ENCODE data around the gene JDP2.

JDP2 gene

DNA sequence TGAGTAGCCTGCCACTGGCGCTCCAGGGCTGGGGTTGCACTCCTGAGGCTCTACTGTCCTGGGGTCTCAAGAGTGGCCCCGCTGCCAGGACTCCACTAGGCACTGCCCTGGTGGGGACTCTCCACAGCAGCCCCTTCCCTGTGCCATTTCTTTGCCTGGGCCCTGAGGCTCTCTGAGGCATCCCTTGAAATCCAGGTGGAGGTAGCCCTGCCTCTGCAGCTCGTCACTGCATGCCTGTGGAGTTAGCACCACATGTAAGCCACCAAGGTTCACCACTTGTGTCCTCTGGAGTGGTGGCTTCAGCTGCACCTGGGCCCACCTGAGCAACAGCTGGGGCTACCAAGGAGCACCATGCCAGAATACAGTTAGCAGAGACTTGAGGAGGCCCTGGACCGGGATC is 54.5 kb downstream of the JDP2 start:
- ChIA-PET POLR2A (no interaction called here), CTCF (no interaction called here)
- no peak for DNase-seq (ENCODE audit: extremely low spot score)
- TF ChIP-seq FOXM1 (IDR thresholded peaks at IDR 0.05; ENCODE audit: borderline replicate concordance) (no peak), ELF4 (IDR thresholded peaks at IDR 0.05) (no peak), SP1 (IDR thresholded peaks at IDR 0.05) (no peak), ARNT (IDR thresholded peaks at IDR 0.05) (no peak), NFRKB (IDR thresholded peaks at IDR 0.05) (no peak), L3MBTL2 (conservative IDR thresholded peaks at IDR 0.05) (no peak), SUZ12 (IDR thresholded peaks at IDR 0.05) (no peak), CTBP1 (IDR thresholded peaks at IDR 0.05; ENCODE audit: borderline replicate concordance) (no peak), BHLHE40 (IDR thresholded peaks at IDR 0.05; ENCODE audit: borderline replicate concordance) (no peak), FOXA1 (IDR thresholded peaks at IDR 0.05) (no peak)
- TF ChIP-seq, protein P1, sequence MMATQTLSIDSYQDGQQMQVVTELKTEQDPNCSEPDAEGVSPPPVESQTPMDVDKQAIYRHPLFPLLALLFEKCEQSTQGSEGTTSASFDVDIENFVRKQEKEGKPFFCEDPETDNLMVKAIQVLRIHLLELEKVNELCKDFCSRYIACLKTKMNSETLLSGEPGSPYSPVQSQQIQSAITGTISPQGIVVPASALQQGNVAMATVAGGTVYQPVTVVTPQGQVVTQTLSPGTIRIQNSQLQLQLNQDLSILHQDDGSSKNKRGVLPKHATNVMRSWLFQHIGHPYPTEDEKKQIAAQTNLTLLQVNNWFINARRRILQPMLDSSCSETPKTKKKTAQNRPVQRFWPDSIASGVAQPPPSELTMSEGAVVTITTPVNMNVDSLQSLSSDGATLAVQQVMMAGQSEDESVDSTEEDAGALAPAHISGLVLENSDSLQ (IDR thresholded peaks at IDR 0.05): no peak

DNA sequence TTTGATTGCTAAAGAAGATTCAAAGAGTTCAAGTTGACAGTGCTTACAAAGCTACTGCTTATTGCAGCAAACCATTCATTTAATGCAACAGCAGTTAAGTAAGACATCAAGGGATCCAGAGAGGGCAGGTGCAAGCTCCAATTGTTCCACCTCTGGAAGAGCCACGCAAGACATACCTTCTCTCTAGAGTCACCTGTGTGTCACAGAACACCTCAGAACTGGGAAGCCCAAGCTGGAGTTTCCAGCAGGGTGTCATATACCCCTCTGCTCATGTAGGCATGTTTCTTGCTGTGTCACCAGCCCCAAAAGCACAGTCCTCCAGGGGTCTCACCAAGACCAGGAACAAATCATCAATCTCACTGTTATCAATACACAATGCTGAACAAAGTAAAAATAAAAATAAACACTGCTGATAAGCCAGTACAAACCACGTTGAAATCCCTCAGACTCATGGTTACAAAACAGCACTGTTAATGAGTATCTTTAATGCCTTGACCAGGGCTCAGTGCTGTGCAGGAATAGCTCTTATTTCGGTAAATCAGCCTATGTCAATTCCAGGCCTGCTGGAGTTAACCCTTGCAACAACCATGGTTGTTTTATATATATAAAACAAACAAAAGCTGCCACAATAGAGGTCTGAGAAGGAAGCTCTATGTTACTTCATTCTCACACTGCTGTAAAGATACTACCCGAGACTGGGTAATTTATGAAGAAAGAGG is 57.0 kb downstream of the JDP2 start:
- POLR2A ChIA-PET: no interaction called here

DNA sequence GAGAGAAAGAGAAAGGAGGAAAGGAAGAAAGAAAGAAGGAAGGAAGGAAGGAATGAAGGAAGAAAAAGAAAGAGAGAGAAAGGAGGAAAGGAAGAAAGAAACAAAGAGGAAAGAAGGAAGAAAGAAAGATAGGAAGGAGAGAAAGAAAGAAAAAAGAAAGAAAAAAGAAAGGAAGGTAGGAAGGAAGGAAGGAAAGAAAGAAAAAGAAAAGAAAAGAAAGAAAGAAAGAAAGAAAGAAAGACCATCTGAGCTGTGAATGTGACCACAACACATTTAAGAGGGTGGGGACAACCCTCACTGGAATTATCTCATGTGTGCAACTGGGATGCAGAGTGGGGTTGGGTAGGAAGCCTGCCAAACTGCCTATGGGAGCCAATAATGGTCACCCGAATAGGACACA is 58.5 kb downstream of the JDP2 start:
- ChIA-PET CTCF (interaction anchor here (7.2 kb wide), 1 partner anchor 179 kb away, joined by 48 read pairs; no protein-coding TSS in a partner anchor), POLR2A (no interaction called here)
- TF ChIP-seq FOXK2 (IDR thresholded peaks at IDR 0.05) (no peak), BHLHE40 (IDR thresholded peaks at IDR 0.05; ENCODE audit: borderline replicate concordance) (no peak)
- no peak for DNase-seq (ENCODE audit: extremely low spot score)

More for the DNA sequence above, 57.0 kb downstream of the JDP2 start:
- no peak for DNase-seq (ENCODE audit: extremely low spot score)
- TF ChIP-seq SUZ12 (IDR thresholded peaks at IDR 0.05): no peak
- TF ChIP-seq NFRKB (IDR thresholded peaks at IDR 0.05): no peak
- no peak for TF ChIP-seq ZNF384 (IDR thresholded peaks at IDR 0.05)
- CTCF ChIA-PET: no interaction called here

DNA sequence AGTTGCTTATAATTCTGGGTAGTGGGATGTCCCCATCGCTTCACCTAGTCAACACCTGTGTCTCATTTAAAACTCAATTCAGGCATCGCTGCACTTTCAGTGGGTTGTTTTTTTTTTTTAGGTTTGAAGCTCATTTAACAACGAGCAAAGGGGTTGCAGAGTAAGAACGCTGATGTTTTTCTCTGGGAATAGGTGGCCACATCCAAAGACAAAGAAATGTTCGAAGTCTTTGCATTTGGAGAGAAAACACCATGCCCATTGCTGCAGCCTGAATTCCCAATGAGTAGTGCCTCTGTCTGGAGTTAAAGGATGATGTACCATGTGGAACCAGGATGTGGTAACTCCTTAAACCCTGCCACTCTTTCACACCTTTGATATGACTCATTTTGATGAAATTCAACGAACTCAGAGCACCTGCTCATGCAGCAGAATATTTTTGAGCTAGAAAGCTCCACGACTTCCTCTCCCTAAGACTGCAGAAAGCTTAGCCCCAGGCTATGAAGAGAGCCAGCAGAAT is 59.4 kb downstream of the JDP2 start:
- no peak for DNase-seq (ENCODE audit: extremely low spot score)
- TF ChIP-seq ELF4 (IDR thresholded peaks at IDR 0.05) (no peak), ZNF384 (IDR thresholded peaks at IDR 0.05) (no peak), L3MBTL2 (conservative IDR thresholded peaks at IDR 0.05) (no peak), FOXA1 (IDR thresholded peaks at IDR 0.05) (no peak)
- ChIA-PET POLR2A (no interaction called here), CTCF (interaction anchor here (1.5 to 7.2 kb wide), 2 partner anchors 20 to 180 kb away, joined by 3 to 48 read pairs; no protein-coding TSS in a partner anchor)

DNA sequence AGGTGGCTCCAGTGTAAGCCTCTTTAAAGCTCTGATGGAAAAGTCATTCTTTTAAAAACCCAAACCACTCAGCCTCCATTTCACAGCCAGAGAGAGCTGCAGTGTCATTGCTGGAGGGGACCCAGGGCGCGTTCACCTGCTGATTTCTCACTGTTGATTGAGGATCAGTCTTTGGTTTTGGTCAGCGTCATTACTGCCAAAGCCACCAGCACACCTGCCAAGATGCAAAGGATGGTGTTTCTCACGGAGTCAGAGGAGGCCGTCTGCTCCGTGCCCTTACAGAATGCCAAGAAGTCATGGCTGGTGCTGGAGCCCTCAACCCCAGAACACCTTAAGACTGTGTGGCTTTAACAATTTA is 61.6 kb downstream of the JDP2 start:
- POLR2A ChIA-PET: no interaction called here
- CTCF ChIA-PET: interaction anchor here (0.5 to 7.2 kb wide), 10 partner anchors 24 to 628 kb away, joined by 3 to 48 read pairs (median 4); no protein-coding TSS in a partner anchor
- no peak for DNase-seq (ENCODE audit: extremely low spot score)
- TF ChIP-seq SP1 (IDR thresholded peaks at IDR 0.05) (no peak), FOXA1 (IDR thresholded peaks at IDR 0.05) (no peak), TARDBP (IDR thresholded peaks at IDR 0.05) (no peak), ARNT (IDR thresholded peaks at IDR 0.05) (no peak), CTBP1 (IDR thresholded peaks at IDR 0.05; ENCODE audit: borderline replicate concordance) (no peak), BHLHE40 (IDR thresholded peaks at IDR 0.05; ENCODE audit: borderline replicate concordance) (no peak)
- TF ChIP-seq, protein P1 (IDR thresholded peaks at IDR 0.05): no peak

DNA sequence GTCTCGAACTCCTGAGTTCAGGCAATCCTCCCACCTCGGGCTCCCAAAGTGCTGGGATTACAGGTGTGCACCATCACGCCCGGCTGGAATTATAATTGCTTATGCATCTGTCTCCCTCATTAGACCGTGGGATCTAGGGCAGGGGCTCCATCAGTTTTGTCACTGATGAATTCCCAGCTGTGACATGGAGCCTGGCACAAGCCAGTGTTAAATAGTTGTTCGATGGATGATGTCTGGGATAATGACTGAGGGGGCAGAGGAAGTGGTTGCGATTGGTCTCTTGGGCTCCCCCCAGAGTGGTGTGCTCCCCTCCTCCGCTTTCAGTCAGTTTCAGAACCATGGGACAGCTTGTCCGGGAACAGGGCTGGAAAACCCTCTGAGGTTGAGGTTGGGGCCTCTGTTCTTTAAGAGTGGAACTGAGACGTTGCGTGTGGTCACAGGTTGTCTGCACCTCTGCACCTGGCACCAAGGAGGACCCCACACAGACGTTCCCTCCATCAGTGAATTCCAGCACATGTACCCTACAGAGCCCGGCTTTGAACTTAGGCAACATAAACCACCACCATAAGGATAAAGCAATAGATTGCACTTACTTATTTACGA is 63.7 kb downstream of the JDP2 start:
- POLR2A ChIA-PET: no interaction called here
- CTCF ChIA-PET: interaction anchor here (0.7 to 7.2 kb wide), 2 partner anchors 184 to 421 kb away, joined by 3 to 48 read pairs; no protein-coding TSS in a partner anchor
- no peak for DNase-seq (ENCODE audit: extremely low spot score)
- no peak for TF ChIP-seq ARNT (IDR thresholded peaks at IDR 0.05)
- no peak for TF ChIP-seq CTBP1 (IDR thresholded peaks at IDR 0.05; ENCODE audit: borderline replicate concordance)
- no peak for TF ChIP-seq HDGF (IDR thresholded peaks at IDR 0.05; ENCODE audit: borderline replicate concordance)
- no peak for TF ChIP-seq SUZ12 (IDR thresholded peaks at IDR 0.05)
- TF ChIP-seq L3MBTL2 (conservative IDR thresholded peaks at IDR 0.05): no peak
- no peak for TF ChIP-seq LEF1 (IDR thresholded peaks at IDR 0.05; ENCODE audit: borderline replicate concordance)
- no peak for TF ChIP-seq BHLHE40 (IDR thresholded peaks at IDR 0.05; ENCODE audit: borderline replicate concordance)

DNA sequence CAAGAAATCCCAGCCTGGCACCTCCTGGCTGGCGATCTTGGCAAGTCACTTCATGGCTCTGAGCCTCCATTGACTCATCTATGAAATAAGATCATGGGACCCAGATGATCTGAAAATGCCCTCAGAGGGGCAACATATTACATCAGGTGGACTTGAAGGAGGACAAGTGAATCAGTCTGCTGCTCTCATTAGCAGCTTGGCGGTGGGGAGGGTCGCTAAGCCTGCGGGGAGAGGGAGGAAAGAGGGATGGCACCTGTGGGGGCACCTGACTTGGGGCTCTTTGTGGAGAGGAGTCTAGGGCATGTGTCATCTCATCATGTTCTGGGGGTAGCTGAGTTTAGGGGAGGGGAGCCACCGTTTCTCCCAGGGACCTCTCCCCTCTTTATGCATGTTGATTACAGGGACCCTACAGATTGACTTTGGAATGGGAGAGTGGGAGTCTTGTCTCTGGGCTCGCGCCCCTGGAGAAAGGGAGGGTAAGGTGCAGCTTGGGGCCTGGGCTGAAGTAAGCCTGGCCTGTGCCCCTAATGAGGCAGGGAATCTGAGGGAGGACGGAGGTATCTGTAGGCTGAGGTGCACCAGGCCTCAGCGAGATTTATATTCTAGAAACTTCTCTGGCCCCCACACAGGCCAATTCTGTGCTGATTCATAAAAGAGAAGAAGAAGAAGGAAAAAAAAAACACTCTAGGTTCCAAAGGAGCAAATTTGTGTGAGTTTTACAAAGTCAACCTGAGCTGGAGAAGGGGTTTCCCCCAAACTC is 65.2 kb downstream of the JDP2 start:
- ChIA-PET POLR2A (no interaction called here), CTCF (interaction anchor here (7.2 kb wide), 1 partner anchor 186 kb away, joined by 48 read pairs; no protein-coding TSS in a partner anchor)
- no peak for TF ChIP-seq SP1 (IDR thresholded peaks at IDR 0.05)
- TF ChIP-seq HDGF (IDR thresholded peaks at IDR 0.05; ENCODE audit: borderline replicate concordance): no peak
- TF ChIP-seq FOXM1 (IDR thresholded peaks at IDR 0.05; ENCODE audit: borderline replicate concordance): no peak
- TF ChIP-seq, protein P1 (IDR thresholded peaks at IDR 0.05): no peak
- no peak for TF ChIP-seq TARDBP (IDR thresholded peaks at IDR 0.05)
- TF ChIP-seq BHLHE40 (IDR thresholded peaks at IDR 0.05; ENCODE audit: borderline replicate concordance): no peak
- DNase-seq (ENCODE audit: extremely low spot score): no peak

All from HEK293T (cell line).